Ammon's horn (tissue), 1 donor: ENCODE measurements around the gene SFTPA2.
A peak's percentile ranks its signal among the peaks of the same experiment; 100 is the strongest.
"Not testable (repeated sequence)": the region's sequence is repeated elsewhere in the genome, so short reads cannot be mapped to it uniquely, and the experiment has no call there.

Source experiments
- DNase-seq: peaks from one replicate; pipeline ENCODE4 v3.0.0-alpha.2; 2016; ENCODE audit warnings: low spot score

Gene SFTPA2

DNA sequence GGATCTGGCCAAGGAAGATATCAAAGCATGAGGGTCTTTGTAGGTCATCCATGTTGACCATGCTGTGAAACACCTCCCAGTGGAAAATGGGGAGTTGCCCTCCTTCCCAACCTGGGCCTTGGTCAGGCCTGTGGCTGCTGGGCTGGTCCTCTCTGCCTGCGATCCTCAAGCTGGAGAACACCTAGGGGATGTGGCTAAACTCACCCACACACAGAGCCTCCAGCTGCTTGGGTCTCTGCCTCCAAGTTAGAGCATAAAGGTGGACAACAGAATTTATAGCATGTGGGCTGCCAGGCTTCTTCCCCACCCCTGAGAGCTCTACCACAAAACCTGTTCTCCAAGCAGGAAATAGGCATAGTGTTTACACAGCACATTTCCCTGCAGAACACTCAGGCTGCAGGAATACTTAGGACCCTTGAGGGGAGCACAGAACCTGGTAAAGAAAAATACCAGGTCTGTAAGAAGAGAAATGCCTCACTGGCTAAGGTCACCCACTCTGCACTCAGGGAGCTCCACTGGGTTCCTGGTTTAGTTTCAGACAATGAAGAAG lies at the start of gene SFTPA2:
Gene SFTPA2, minus strand, starts transcription at position 248 of the 550 bp plus-strand sequence. CDS start 924 bp downstream, outside the sequence.
- DNase-seq = no peak

DNA sequence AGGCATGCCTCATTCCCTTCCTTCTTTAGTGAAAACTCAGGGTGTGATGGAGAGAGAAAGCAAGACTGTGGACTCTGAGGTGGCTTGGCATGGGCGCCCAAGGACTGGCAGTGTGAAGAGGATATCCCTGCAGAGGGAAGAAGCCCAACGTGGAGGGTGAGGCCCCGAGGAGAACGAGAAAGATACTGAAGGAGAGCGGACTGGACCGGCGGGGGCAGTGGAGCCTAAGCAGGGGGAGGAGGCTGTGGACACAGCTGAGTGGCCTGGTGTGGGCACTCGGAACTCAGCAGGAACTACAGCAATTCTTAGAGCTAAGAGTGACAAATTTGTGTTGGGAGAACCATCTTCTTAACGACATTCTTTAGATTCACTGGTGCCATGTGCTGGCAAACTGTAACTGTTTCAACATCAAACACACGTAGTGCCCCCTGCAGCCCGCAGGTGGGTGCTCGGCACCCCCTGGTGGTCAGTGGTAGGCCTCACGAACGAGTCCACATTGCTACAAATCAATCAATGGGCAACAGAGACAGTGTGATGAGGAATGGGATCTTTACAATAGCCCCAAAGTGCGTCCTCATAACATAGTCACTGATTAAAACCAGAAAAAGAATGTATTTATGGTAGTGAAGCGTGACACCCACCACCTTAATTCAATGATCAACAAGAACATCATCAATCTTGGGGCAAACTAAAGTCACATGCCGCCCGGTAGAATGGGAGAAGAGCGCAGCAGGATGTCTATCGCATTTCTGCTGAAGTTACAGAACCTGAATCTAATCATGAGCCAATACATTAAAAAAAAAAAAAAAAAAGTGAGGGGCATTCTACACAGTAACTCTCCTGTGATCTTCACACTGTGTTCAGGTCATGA lies 48.5 kb upstream of the SFTPA2 start:
- DNase-seq = peak; percentile 9

DNA sequence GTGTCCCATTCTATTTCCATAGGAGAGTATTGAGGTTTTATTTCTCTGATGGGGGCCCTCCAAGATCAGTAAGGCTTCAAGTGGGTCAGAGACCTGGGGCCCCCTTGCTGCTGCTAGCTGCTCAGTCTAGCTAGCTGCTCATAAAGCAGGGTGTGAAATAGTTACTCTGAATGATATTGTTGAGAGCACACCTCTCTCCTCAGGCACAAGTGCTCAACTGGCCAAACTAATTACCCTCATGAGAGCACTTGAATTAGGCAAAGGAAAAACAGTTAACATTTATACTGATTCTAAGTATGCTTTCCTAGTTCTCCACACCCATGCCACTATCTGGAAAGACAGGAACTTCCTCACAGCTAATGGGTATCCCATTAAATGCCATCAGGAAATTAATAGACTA lies 45.1 kb upstream of the SFTPA2 start:
- no peak for DNase-seq

DNA sequence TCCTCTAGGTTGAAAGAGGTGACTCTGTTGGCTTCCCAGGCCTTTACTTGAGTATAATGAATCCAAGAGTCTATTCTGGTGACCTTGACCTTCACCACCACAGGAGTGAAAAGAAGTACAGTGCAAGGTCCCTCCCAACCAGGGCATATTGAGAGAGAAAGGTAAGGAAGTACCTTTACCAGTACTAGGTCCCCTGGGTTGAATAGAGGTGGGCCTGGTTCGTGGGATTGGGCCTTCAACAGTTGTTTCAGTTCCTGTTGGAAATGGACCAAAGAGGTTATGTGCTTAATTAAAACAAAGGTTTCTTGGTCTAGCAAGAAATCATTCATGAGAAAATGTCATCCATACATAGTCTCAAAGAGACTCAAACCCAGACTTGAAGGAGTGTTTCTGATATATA lies 44.1 kb upstream of the SFTPA2 start:
- no peak for DNase-seq

DNA sequence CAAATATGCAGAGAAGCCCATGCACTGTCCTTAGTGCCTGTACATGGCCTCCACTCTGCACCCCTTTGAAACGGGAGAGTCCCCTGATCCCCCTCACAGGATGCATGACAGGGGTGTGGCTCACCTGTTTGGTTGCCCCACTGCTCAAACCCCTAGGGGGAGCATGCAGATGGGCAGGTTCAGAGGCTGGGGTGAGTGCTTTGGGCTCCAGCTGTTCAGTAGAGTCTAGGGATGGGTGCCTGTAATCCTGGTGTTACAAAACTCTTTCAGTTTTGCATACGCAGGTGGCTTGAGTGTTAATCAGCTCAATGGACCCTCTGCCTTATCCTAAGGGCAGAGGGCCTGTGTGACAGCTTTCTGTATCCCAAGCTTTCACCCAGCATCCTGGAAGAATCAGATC lies 42.7 kb upstream of the SFTPA2 start:
- no peak for DNase-seq

DNA sequence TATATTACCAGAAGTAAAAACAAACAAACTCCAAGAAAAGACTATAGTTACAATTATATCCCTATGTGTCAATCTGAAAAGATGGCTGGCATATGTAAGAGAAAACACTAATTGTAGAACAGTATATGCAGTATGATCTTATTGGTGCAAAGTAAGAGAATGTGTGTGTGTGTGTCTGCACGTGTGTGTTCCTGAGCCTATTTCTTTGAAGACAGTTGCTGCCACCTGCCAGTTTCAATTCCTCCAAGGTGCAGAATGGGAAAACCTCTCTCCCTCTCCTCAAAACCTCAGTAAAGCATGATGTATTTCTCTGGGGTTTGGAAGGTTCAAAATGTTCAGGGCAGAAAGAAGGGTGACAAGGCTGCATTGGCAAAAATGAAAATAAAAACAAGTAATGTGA lies 41.7 kb upstream of the SFTPA2 start:
- DNase-seq = no peak

DNA sequence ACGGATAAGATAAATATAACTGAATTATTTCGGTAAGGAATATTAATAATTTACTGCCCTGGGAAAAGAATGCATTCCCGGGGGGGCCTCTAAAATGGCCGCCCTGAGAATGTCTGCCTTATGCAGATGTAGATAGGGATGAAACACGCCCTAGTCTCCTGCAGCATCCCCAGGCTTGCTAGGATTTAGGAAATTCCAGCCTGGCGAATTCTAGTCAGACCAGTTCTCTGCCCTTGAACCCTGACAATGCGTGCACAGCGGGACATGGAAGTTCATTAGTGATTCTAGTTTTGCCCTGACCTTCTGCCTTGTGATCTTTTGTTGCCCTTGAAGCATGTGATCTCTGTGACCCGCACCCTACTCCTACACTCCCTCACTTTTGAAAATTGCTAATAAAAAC lies 39.4 kb upstream of the SFTPA2 start:
- DNase-seq = not testable (repeated sequence)

DNA sequence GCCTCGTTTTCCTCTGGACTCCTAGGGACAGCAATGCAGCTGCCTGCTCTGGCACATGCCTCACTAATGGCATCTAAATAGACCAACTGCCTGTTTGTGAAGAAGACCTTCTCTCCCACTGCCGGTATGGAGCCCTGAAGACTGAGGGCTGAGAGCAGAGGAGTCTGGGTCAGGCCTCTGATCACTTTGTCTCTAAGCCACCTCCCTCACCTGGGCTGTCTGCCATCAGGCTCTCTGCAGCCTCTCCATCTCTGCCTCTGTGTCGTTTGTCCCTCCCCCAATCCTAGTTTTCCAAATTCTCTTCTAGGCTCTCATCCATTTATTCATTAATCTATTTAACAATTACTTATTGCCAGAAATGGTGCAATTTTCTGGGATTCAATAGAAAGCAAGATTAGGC lies 35.3 kb upstream of the SFTPA2 start:
- DNase-seq = no peak

DNA sequence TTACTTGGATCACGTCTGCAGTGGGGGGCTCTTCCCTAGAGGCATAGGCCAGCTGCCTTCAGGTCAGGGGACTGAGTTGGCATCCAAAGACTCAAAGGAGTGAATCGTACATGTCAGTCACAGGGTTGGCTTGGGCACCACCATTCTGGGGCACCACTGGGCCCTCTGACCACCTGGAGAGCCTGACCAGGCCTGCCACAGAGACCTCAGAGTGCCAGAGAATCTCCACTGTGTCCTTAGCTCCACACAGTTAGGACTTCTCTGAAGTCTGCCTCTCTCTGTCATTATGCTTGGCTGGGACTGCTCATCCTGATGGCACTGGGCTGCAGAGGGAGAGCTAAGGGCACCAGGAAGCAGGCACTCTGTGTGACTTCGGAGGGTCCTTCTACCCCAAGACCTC lies 34.4 kb upstream of the SFTPA2 start:
- DNase-seq = not testable (repeated sequence)

DNA sequence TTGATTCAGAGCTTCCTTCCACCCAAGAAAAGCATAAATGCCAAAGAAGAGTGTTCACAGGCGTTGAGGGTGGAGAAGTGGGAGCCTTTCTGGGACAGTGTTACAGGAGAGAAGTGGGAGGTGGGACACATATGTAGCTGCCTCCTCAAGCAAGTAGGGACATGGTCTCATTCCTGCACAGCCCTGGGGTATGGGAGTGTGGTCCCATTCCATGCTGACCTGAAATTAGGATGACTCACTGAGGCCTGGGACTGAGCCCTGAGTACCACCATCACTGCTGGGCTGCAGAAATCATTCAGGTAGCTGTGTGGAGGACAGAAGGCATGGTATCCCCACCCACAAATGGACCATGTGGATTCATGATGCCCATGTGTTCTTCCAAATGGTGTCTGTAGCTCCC lies 33.2 kb upstream of the SFTPA2 start:
- no peak for DNase-seq

DNA sequence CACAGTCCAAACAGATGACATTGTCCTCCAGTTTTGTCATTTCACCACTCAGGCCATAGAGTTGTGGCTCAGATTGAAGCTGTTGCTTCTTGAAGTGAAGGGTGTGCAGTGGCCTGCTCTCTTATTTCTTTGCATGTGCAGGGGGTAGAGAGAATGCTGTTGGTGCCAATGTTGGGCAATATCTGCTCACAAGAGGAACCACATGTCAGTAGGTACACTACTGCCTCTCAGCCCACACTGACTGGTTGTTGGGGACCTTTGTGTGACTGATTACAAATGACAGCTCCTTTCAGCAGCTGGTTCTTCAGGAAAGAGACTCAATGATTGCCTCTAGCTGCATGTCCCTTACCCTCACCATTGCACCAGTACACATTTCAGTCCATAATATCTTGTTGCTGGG lies 28.6 kb upstream of the SFTPA2 start:
- no peak for DNase-seq

DNA sequence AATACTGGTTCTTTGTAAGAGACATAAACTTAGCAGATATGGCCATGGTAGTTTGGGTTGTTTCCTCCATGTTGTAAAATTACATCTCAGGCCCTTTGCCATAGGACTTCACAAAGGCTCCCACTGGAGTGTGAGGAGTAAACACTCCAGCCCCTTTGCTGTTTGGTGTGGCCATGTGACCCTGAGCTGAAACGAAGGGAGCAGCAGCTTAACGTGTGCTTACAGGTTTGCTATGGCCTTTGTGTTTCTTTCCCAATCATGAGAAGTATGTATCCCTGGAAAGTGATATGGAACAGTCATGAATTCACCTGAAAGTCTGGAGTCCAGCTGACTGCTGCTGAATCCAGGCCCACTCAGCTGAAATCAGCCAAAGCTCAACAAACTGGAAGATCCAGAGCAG lies 26.7 kb upstream of the SFTPA2 start:
- DNase-seq = no peak

DNA sequence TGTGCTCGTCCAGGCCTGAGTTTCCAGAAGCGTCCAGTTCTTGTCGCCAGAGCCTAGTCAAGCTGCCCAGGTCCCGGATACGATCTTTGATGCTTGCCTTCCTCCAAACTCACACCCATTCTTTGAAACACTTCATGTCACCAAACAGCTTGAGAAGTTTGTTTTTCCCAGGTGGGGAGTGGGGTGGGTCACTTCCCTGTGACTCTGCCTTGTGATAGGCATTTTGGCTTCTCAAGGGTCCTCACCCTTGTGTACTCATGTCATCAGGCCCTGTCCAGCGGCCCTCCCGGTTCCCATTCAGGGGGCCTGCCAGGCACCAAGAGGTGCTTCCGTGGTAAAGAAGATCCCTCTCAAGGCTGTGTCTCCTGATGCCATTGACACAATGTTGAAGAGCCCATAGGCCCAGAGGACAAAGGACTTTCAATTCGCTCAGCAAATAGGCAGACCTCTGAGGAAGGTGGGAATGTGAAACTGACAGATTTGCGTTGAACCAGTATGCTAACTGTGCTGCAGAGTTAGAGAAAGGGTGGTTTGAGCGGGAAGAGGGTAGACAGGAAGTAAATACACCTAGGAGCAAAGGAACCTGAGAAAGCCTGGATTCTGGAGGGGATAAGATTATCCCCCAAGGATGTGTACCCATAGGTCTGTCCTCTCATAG lies 25.8 kb upstream of the SFTPA2 start:
- no peak for DNase-seq

DNA sequence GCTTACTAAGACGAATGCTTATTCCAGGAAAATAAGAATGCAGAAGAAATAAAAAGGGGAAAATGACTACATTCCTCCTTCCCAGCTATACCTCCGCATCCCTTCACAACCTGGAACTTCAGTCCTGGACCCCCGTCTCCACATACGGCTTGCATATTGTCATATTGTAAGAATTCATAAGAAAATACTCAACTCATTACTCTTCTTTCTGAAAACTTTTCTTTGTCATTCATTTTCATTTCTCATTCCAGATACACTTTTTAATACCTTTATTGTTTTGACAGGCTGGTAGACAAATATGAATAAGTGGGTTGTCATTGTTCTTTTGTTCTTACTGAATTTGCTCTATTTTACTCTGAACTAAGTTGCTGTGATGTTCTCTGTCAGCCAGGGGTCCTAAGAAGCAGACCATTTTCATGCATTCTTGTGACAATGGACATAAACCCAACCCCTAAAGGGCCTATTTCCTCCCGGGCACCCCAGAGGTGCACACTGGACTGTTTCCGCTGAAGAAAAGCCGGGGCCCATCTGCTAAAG lies 23.3 kb upstream of the SFTPA2 start:
- no peak for DNase-seq

DNA sequence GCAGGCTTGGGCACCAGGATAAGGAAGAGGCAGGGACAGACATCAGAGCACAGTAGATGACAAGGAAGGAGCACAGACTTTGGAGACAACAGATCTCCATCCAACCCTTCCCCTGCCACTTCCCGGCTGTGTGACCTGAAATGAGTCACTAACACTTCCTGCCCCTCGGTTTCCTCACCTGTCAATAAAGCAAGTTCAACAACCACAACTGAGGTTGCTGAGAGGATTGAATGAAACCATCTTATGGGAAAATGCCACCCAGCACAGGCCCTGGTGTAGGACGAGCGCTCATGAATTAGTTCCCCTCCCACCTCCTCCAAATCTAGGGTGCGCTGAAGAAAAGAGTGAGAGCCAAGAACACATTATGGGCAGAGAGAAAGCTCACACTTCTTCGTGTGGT lies 22.7 kb upstream of the SFTPA2 start:
- not testable (repeated sequence) for DNase-seq

DNA sequence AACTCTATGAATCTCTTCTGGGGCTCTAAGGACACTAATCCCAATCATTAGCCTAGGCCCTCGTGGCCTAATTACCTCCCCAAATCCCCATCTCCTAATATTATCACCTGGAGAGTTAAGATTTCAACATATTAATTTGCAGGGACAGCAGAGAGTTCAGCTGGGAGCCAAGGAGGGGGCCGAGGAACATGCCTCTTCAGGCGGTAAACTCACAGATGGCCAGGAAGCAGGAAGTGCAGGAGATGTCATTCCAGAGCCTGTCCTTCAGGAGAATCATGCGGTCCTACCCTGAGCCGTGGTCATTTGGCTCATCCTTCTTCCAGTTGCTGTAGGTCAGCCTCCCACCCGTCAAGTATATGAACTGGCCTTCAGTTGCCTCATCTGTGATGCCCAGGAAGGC lies 21.9 kb upstream of the SFTPA2 start:
- no peak for DNase-seq

DNA sequence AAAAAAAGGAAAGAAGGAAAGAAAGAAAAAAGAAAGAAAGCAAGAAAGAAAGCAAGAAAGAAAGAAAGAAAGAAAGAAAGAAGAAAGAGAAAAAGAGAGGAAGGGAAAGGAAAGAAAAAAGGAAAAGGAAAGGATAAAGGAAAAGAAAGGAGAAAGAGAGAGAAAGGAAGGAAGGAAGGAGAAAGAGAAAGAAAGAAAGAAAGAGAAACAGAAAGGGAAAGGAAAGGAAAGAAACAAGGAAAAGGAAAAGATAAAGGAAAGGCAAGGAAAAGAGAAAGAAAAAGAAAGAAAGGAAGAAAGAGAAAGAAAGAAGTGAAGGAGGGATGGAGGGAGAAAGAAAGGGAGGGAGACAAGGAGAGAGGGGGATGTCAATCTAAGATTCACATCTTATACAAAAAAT lies 20.8 kb upstream of the SFTPA2 start:
- DNase-seq = no peak

DNA sequence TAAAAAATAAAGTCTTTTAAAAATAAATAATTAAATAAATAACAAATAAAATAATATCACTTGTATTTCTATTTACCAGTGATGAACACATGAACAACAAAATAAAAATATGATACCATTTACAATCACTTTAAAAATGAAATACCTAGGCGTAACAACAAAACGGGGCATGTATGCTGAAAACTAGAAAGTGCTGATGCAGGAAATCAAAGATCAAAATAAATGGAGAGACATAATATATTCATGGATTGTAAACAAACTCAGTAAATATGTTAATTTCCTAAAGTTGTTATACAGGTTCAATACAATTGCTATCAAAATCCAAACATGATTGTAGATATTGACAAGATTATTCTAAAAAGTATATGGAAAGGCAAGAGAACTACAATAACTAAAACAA lies 19.2 kb upstream of the SFTPA2 start:
- DNase-seq = no peak

DNA sequence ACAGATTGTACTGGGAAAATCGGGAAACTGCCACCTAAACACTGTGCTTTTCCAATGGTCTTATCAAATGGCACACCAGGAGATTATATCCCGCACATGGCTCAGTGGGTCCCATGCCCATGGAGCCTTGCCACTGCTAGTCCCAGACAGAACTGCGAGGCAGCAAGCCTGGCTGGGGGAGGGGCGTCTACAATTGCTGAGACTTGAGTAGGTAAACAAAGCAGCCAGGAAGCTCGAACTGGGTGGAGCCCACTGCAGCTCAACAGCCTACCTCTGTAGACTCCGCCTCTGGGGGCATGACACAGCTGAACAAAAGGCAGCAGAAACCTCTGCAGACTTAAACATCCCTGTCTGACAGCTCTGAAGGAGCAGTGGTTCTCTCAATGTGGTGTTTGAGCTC lies 10.4 kb upstream of the SFTPA2 start:
- not testable (repeated sequence) for DNase-seq

DNA sequence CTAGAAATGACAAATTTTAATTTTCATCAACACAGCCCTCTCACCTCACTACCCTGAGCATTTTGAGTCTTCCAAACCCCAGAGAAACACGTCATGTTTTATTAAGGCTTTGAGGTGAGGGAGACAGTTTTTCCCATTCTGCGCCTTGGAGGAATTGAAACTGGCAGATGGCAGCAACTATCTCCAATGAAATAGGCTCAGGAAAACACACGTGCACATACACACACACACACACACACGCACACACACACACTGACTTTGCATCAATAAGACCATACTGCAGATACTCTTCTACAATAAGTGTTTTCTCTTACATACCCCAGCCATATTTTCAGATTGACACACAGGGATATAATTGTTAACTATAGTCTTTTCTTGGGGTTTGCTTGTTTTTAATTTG lies 3.2 kb upstream of the SFTPA2 start:
- DNase-seq = no peak

DNA sequence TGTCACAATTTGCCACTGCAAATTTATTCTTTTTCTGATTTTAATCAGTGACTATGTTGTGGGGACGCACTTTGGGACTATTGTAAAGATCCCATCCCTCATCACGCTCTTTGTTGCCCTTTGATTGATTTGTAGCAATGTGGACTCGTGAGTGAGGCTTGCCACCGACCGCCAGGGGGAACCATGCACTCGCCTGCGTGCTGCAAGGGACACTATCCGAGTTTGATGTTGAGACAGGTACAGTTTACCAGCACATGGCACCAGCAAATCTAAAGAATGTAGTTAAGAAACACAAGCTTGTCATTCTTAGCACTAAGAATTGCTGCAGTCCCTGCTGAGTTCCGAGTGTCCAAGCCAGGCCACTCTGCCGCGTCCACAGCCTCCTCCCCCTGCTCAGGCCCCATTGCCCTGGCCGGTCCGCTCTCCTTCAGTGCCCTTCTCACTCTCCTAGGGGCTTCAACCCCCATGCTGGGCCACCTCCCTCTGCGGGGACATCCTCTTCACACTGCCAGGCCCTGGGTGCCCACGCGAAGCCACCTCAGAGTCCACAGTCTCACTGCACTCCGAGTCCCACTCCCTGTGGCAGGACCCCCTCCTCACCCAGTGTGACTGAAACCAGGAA lies 2.0 kb upstream of the SFTPA2 start:
- DNase-seq = peak; percentile 83

DNA sequence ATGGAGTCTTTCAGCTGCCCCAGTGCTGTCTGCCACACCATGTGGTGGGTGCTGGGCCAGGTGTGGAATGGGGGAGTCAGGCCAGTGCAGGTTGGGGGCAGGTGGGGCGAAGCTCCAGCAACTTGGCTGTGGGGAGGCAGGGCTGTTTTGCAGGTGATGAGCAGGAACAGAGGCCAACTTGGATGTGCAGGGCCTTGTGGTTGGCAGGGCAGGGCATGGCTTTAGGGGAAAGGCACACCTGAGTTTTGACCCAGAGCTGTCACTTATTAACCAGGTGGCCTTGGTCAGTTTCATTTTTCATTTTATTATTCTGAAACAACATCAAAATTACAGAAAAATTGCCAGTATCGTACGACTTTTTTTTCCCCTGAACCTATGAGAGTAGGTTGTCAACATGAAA lies 1.1 kb upstream of the SFTPA2 start:
- no peak for DNase-seq

DNA sequence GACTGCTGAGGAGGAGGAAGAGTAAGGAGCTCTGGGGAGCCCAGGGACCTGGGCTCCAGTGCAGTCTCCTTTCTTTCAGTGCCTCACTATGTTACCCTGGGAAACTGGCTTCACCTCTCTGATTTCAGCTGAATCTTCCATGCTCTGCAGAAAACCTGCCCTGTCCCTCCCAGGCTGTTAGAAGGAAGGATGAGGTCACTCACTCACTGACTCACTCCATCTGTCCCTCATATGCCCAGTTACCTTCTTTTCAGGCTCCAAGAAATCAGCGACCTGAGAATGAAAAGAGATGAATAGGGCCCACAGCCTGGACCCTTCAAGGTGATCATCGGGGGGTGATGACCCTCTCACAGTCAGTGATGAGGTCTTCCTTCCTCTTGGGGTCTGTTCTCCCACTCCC lies 481 bp downstream of the SFTPA2 start:
- no peak for DNase-seq
